BLaER1 (cell line): Measurements from ENCODE around the gene SPEF1.
A peak's percentile ranks its signal among the peaks of the same experiment; 100 is the strongest.

Experiments used
- H3K27ac ChIP-seq: shearing (Covaris generic); formaldehyde crosslinking; 2 replicates; pipeline ENCODE4 v1.8.1; 2022
- H3K27me3 ChIP-seq: shearing (Covaris generic); formaldehyde crosslinking; 2 replicates; pipeline ENCODE4 v1.8.1; 2022
- H3K36me3 ChIP-seq: shearing (Covaris generic); formaldehyde crosslinking; 2 replicates; pipeline ENCODE4 v1.8.1; 2022
- H3K4me1 ChIP-seq: shearing (Covaris generic); formaldehyde crosslinking; 2 replicates; pipeline ENCODE4 v1.8.1; 2022
- H3K4me2 ChIP-seq: shearing (Covaris generic); formaldehyde crosslinking; 2 replicates; pipeline ENCODE4 v1.8.1; 2022
- H3K4me3 ChIP-seq: shearing (Covaris generic); formaldehyde crosslinking; 2 replicates; pipeline ENCODE4 v1.8.1; 2022
- H3K9ac ChIP-seq: shearing (Covaris generic); formaldehyde crosslinking; 2 replicates; pipeline ENCODE4 v1.8.1; 2022
- H3K9me3 ChIP-seq: shearing (Covaris generic); formaldehyde crosslinking; 2 replicates; pipeline ENCODE4 v1.8.1; 2022
- H4K20me1 ChIP-seq: shearing (Covaris generic); formaldehyde crosslinking; 2 replicates; pipeline ENCODE4 v1.8.1; 2022
- Cebpa-rat ChIP-seq: shearing (Covaris generic); IDR thresholded peaks from 2 replicates; pipeline ENCODE4 v1.8.1; 2022

SPEF1 gene

DNA sequence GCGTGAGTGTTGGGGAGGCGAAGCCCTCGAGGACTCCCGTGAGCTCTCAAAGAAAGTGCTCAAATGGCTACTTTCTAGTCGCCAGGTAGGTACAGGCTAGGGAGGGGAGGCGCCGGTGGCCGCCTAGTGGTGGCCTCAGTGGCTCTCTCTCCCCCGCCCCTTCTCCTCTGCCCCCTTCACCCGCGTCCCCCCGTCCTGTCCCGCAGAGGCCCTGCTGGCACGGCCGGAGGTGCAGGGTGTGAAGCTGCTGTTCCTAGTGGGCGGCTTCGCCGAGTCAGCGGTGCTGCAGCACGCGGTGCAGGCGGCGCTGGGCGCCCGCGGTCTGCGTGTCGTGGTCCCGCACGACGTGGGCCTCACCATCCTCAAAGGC lies 30.0 kb downstream of the SPEF1 start:
- Histone ChIP-seq H3K4me3 (peak overlapping the region; percentile 63), H3K27ac (no peak overlapping the region), H3K4me2 (peak overlapping the region; percentile 74), H3K9me3 (no peaks in the 10 kb centered on the region), H3K9ac (no peak overlapping the region), H4K20me1 (peaks cover 43% of the 10 kb centered on the region), H3K27me3 (no peaks in the 10 kb centered on the region), H3K4me1 (peaks cover 17% of the 10 kb centered on the region), H3K36me3 (peaks cover 55% of the 10 kb centered on the region)
- TF ChIP-seq Cebpa-rat: no peak

DNA sequence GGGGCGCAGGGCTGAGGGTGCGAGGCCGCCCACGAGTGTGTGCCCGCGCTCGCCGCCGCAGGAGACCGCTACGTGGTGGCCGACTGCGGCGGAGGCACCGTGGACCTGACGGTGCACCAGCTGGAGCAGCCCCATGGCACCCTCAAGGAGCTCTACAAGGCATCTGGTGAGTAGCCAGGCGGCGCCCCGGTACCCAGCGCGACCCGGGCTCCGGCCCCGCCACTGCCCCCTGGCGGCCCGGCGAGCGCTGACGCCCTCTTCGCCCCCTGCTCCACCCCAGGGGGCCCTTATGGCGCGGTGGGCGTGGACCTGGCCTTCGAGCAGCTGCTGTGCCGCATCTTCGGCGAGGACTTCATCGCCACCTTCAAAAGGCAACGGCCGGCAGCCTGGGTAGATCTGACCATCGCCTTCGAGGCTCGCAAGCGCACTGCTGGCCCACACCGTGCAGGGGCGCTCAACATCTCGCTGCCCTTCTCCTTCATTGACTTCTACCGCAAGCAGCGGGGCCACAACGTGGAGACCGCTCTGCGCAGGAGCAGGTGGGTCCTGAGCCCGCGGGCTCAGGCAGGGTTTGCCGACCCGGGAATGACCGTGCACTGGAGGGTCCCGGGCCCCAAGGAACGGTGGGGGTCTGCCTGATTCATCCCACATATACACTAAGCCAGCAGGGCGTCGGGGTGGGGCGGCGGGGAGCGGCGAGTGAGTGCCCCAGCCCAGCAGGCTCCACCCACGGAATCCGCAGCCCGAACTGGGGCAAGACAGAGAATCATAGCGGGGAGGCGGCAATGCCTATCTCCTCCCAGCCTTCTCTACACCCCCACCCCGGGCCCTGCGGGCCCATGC lies 31.3 kb downstream of the SPEF1 start:
- H3K9ac ChIP-seq: no peak overlapping the region
- peaks cover 41% of the 10 kb centered on the region for H3K36me3 ChIP-seq
- H3K4me3 ChIP-seq: no peak overlapping the region
- H4K20me1 ChIP-seq: peaks cover 29% of the 10 kb centered on the region
- H3K27me3 ChIP-seq: 0 out of 2 replicates have a peak, but pooled peaks cover 2% of the 10 kb centered on the region
- peaks cover 25% of the 10 kb centered on the region for H3K4me1 ChIP-seq
- H3K9me3 ChIP-seq: no peaks in the 10 kb centered on the region
- no peak overlapping the region for H3K27ac ChIP-seq
- no peak overlapping the region for H3K4me2 ChIP-seq
- TF ChIP-seq Cebpa-rat: no peak

DNA sequence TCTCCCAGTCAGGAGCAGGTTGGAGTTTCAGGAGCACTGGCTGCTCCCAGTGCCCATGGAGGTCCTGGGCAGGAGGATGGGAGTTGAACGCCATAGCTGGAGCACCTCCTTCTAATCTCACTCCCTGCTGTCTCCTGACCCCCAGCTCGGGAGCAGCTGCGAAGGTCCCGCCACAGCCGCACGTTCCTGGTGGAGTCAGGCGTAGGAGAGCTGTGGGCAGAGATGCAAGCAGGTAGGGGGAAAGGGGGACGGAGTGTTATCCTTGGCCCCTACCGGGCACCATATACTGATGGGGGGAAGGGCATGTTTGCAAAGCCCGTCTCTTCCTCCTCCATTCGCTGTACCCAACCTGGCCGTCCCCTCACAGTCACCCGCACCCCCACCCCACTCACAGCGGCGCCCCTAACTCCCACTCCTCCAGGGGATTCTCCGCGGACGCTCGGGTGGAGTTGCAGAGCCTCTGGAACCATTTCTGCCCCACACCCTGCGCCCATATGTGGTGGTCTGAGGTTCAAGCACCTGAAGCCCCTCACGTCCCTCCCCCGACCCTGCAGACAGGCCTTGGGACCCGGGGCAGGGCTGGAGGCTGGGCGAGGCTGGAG lies 32.1 kb downstream of the SPEF1 start:
- no peak for TF ChIP-seq Cebpa-rat
- Histone ChIP-seq H3K9ac (no peak overlapping the region), H3K4me2 (no peak overlapping the region), H3K4me3 (no peak overlapping the region), H3K27ac (no peak overlapping the region), H3K27me3 (0 out of 2 replicates have a peak, but pooled peaks cover 2% of the 10 kb centered on the region), H3K9me3 (no peaks in the 10 kb centered on the region), H3K4me1 (peaks cover 25% of the 10 kb centered on the region), H4K20me1 (peaks cover 22% of the 10 kb centered on the region), H3K36me3 (peaks cover 34% of the 10 kb centered on the region)

DNA sequence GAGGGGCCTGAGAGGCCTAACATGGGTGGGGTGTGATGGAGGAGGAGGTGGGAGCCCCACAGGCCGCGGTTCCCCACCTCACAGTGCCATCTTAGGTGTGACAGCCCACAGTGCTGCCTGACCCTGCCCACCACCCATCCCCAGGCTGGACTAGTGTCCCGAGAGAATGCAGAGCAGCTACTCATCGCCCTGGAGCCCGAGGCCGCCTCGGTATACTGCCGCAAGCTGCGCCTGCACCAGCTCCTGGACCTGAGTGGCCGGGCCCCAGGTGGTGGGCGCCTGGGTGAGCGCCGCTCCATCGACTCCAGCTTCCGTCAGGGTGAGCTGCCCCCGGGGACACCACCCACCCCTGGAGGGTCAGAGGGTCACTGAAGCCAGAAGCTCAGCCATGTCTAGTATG lies 33.2 kb downstream of the SPEF1 start:
- H3K9ac ChIP-seq: no peak overlapping the region
- H3K4me3 ChIP-seq: no peak overlapping the region
- H3K27ac ChIP-seq: no peak overlapping the region
- 0 out of 2 replicates have a peak, but pooled peaks cover 2% of the 10 kb centered on the region for H3K27me3 ChIP-seq
- no peak for TF ChIP-seq Cebpa-rat
- no peak overlapping the region for H3K4me2 ChIP-seq
- no peaks in the 10 kb centered on the region for H3K9me3 ChIP-seq
- peaks cover 24% of the 10 kb centered on the region for H3K4me1 ChIP-seq
- peaks cover 11% of the 10 kb centered on the region for H4K20me1 ChIP-seq
- H3K36me3 ChIP-seq: peaks cover 26% of the 10 kb centered on the region

DNA sequence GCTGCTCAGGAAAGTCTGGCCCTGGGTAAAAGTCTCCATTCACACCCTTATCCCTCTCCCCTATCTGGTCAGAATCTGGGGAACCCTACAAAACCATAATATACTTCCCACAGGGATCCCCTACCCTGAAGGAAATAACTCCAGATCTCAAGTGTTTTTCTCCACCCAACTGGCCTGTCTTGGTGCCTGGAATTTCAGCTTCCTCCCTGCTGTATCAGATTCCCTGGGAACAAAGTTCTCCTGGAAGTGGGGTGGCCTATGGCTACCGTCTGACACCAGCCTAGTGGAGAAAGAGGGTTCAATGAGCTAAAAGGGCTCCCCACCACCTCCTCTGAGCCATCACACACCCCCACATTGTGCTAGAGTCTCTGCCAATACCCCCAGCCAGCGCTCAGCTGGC lies 33.8 kb downstream of the SPEF1 start:
- peaks cover 5% of the 10 kb centered on the region for H4K20me1 ChIP-seq
- H3K36me3 ChIP-seq: peaks cover 22% of the 10 kb centered on the region
- no peak overlapping the region for H3K4me3 ChIP-seq
- H3K27me3 ChIP-seq: 0 out of 2 replicates have a peak, but pooled peaks cover 2% of the 10 kb centered on the region
- H3K4me1 ChIP-seq: peaks cover 18% of the 10 kb centered on the region
- H3K9ac ChIP-seq: no peak overlapping the region
- no peak overlapping the region for H3K4me2 ChIP-seq
- no peak for TF ChIP-seq Cebpa-rat
- H3K27ac ChIP-seq: no peak overlapping the region
- H3K9me3 ChIP-seq: no peaks in the 10 kb centered on the region

DNA sequence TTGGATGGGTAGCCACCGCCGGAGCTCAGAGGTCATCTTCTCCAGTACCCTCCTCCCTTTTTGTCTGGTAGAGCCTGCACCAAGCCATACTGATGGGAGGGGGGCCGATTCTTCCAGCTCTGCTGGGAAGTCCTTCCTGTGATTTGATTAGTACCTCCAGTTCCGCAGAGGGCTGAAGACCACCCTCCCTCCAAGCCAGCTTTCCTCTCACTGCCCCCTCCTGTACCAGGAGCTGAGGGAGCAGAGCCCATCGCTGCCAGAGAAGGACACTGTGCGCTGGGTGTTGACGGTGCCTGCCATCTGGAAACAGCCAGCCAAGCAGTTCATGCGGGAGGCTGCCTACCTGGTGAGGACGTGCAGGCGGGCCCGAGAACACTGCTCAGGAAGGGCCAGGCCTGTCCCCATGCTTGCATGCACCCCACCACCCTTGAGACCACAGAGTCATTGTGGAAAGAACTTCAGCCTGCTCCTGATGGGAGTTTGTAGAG lies 35.5 kb downstream of the SPEF1 start:
- no peak overlapping the region for H3K4me3 ChIP-seq

DNA sequence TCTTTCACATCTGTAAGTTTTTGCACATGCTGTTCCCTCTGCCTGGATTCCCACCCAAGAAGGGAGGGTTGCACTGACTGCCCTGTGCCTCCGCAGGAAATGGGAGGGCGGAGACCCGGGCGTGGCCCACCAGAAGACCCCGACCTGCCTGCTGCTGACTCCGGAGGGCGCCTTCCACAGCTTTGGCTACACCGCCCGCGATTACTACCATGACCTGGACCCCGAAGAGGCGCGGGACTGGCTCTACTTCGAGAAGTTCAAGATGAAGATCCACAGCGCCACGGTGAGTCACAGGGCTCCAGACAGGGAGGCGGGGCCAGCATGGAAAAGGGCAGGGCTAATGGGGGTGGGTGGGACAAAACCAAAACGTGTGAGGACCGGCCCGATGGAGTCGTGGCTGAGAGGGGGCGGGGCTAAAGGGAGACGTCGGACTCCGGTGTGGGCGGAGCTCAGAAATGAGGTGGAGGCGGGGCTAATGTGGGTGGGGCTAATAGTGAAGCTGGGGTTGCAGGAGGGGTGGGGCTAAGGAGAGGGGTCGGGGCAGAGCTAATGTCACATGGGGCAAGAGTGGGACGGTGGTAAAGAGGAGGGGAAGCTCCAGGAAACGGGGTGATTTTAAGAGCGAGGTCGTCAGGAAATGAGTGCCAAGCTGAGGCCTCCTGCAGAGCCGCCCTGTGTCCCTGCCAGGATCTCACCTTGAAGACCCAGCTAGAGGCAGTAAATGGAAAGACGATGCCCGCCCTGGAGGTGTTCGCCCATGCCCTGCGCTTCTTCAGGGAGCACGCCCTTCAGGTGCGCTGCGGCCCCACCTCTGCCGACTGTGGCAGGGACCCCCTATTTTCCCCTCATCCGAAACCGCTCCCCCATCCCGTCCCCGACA lies 36.2 kb downstream of the SPEF1 start:
- Histone ChIP-seq H3K9ac (no peak overlapping the region), H3K9me3 (no peaks in the 10 kb centered on the region), H3K27ac (no peak overlapping the region), H3K4me2 (peak overlapping the region; percentile 32), H3K4me1 (peaks cover 8% of the 10 kb centered on the region; the same call in 1 of the 2 replicates), H3K27me3 (0 out of 2 replicates have a peak, but pooled peaks cover 2% of the 10 kb centered on the region), H3K36me3 (no peaks in the 10 kb centered on the region), H3K4me3 (no peak overlapping the region), H4K20me1 (no peaks in the 10 kb centered on the region)
- no peak for TF ChIP-seq Cebpa-rat

More for the DNA sequence above, 35.5 kb downstream of the SPEF1 start:
- Histone ChIP-seq H3K9ac (no peak overlapping the region), H3K36me3 (peaks cover 5% of the 10 kb centered on the region; the same call in 1 of the 2 replicates), H3K27ac (no peak overlapping the region), H3K4me1 (peaks cover 8% of the 10 kb centered on the region; the same call in 1 of the 2 replicates), H4K20me1 (no peaks in the 10 kb centered on the region), H3K27me3 (0 out of 2 replicates have a peak, but pooled peaks cover 2% of the 10 kb centered on the region), H3K4me2 (peak overlapping the region; percentile 28), H3K9me3 (no peaks in the 10 kb centered on the region)
- TF ChIP-seq Cebpa-rat: no peak

DNA sequence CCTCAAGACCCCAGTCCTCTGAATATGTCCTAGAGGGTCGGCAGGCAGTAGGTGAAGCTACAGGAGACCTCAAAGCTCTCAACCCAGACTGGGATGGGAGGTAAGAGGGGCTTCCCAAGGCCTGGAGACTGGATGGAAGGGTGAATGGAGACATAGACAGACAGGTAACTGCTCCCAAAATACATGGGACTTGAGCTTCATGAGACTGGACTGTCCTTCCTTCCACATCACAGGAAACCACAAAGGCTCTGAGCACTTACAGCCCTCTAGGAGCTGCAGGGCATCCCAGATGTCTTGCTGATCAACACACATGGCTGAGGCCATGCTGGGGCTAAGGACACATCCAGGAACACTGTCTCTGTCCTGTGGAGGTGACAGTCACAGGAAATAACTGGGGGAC lies 37.2 kb downstream of the SPEF1 start:
- H3K9ac ChIP-seq: no peak overlapping the region
- H3K27me3 ChIP-seq: 0 out of 2 replicates have a peak, but pooled peaks cover 2% of the 10 kb centered on the region
- no peak overlapping the region for H3K27ac ChIP-seq
- no peak for TF ChIP-seq Cebpa-rat
- H3K4me3 ChIP-seq: no peak overlapping the region
- H3K4me1 ChIP-seq: peaks cover 8% of the 10 kb centered on the region; the same call in 1 of the 2 replicates
- no peak overlapping the region for H3K4me2 ChIP-seq
- H4K20me1 ChIP-seq: no peaks in the 10 kb centered on the region
- no peaks in the 10 kb centered on the region for H3K36me3 ChIP-seq
- H3K9me3 ChIP-seq: no peaks in the 10 kb centered on the region

DNA sequence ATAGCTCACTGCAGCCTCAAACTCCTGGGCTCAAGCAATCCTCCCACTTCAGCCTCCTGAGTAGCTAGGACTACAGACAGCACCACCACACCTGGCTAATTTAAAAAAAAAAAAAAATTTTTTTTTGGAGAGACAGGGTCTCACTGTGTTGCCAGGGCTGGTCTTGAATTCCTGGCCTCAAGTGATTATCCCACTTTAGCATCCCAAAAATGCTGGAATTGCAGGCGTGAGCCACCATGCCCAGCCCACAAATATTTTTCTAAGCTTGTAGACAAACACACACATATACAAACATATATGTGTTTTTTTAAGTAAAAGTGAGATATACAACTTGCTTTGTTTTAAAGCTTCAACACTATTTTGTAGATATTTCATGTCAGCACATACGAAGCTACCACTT lies 38.0 kb downstream of the SPEF1 start:
- 0 out of 2 replicates have a peak, but pooled peaks cover 2% of the 10 kb centered on the region for H3K27me3 ChIP-seq
- no peak for TF ChIP-seq Cebpa-rat
- H3K9me3 ChIP-seq: no peaks in the 10 kb centered on the region

More for the DNA sequence above, 38.0 kb downstream of the SPEF1 start:
- no peak overlapping the region for H3K9ac ChIP-seq
- no peaks in the 10 kb centered on the region for H3K36me3 ChIP-seq
- no peaks in the 10 kb centered on the region for H4K20me1 ChIP-seq
- H3K4me3 ChIP-seq: no peak overlapping the region
- peaks cover 8% of the 10 kb centered on the region; the same call in 1 of the 2 replicates for H3K4me1 ChIP-seq
- H3K27ac ChIP-seq: no peak overlapping the region
- H3K4me2 ChIP-seq: no peak overlapping the region
